DOHH2 (cell line): Measurements from ENCODE around the gene KCTD14.

ENCODE experiments used
- H3F3A ChIP-seq: fragments of 200-600 bp; sonication (generic), shearing (Covaris generic); 2 replicates; pipeline ENCODE4 v1.6.0; 2016; ENCODE audit warnings: antibody characterized with exemption, mild to moderate bottlenecking; ENCODE audit not compliant: control insufficient read depth, insufficient read depth
- H3K27ac ChIP-seq: fragments of 200-600 bp; sonication (generic); 2 replicates; pipeline ENCODE4 v1.5.1; 2014; ENCODE audit warnings: low read depth, mild to moderate bottlenecking, low read length, moderate library complexity
- H3K27me3 ChIP-seq: fragments of 200-600 bp; sonication (generic); 2 replicates; pipeline ENCODE4 v1.6.1; 2014; ENCODE audit warnings: mild to moderate bottlenecking, low read length, mixed read lengths; ENCODE audit not compliant: control insufficient read depth
- H3K36me3 ChIP-seq: fragments of 200-600 bp; sonication (generic); 2 replicates; pipeline ENCODE4 v1.6.1; 2014; ENCODE audit warnings: mild to moderate bottlenecking, low read length, moderate library complexity, mixed read lengths; ENCODE audit not compliant: control insufficient read depth
- H3K4me1 ChIP-seq: fragments of 200-600 bp; sonication (generic); 2 replicates; pipeline ENCODE4 v1.6.1; 2014; ENCODE audit warnings: mild to moderate bottlenecking, low read length, mixed read lengths; ENCODE audit not compliant: control insufficient read depth
- H3K4me2 ChIP-seq: fragments of 200-600 bp; sonication (generic); 2 replicates; pipeline ENCODE4 v1.6.0; 2014; ENCODE audit warnings: mild to moderate bottlenecking, low read length, moderate library complexity
- H3K4me3 ChIP-seq: fragments of 200-600 bp; sonication (generic); 2 replicates; pipeline ENCODE4 v1.5.1; 2014; ENCODE audit warnings: mild to moderate bottlenecking, low read length, mixed read lengths
- H3K79me2 ChIP-seq: fragments of 200-600 bp; sonication (generic); 2 replicates; pipeline ENCODE4 v1.6.1; 2014; ENCODE audit warnings: mild to moderate bottlenecking, low read length, mixed read lengths; ENCODE audit not compliant: control insufficient read depth
- H3K9me2 ChIP-seq: fragments of 200-600 bp; sonication (generic); replicated peaks from 2 replicates; pipeline ENCODE4 v1.6.1; 2014; ENCODE audit warnings: mild to moderate bottlenecking, low read length, mixed read lengths; ENCODE audit not compliant: control insufficient read depth
- H3K9me3 ChIP-seq: fragments of 200-600 bp; sonication (generic); 2 replicates; pipeline ENCODE4 v1.6.1; 2014; ENCODE audit warnings: antibody characterized with exemption, low read length, mixed read lengths; ENCODE audit not compliant: control insufficient read depth, insufficient read depth
- H4K20me1 ChIP-seq: fragments of 200-600 bp; sonication (generic); 2 replicates; pipeline ENCODE4 v1.6.0; 2014; ENCODE audit warnings: low read depth, mild to moderate bottlenecking, antibody characterized with exemption, low read length, moderate library complexity; ENCODE audit not compliant: control insufficient read depth, insufficient read depth
- CTCF ChIP-seq: fragments of 200-600 bp; sonication (generic); IDR thresholded peaks from one replicate; pipeline ENCODE4 v1.5.1; 2014; ENCODE audit warnings: antibody characterized with exemption, mild to moderate bottlenecking, low read depth, low read length; ENCODE audit not compliant: poor library complexity, severe bottlenecking
- EZH2phosphoT487 ChIP-seq: fragments of 200-600 bp; sonication (generic); IDR thresholded peaks from 2 replicates; pipeline ENCODE4 v1.6.1; 2017; ENCODE audit warnings: borderline replicate concordance, mild to moderate bottlenecking, antibody characterized with exemption, low read length, moderate library complexity, mixed read lengths

Gene KCTD14

GRCh38 chr11:78050964-78051831, 28.1 kb upstream of the KCTD14 start:
- H3K27ac ChIP-seq: no peak overlapping the region
- H3K4me1 ChIP-seq: no peaks in the 10 kb centered on the region
- no peaks in the 10 kb centered on the region for H3K36me3 ChIP-seq
- no peaks in the 10 kb centered on the region for H3K9me3 ChIP-seq
- no peak overlapping the region for H3K4me3 ChIP-seq
- H3K79me2 ChIP-seq: no peaks in the 10 kb centered on the region
- no peaks in the 10 kb centered on the region for H4K20me1 ChIP-seq
- H3K9me2 ChIP-seq: no peaks in the 10 kb centered on the region
- H3F3A ChIP-seq: no peaks in the 10 kb centered on the region
- no peaks in the 10 kb centered on the region for H3K27me3 ChIP-seq
- TF ChIP-seq EZH2phosphoT487: no peak
- TF ChIP-seq CTCF: no peak
- H3K4me2 ChIP-seq: no peak overlapping the region

GRCh38 chr11:78049348-78049747, 26.3 kb upstream of the KCTD14 start:
- H4K20me1 ChIP-seq: no peaks in the 10 kb centered on the region
- no peak overlapping the region for H3K27ac ChIP-seq
- no peak overlapping the region for H3K4me3 ChIP-seq
- no peaks in the 10 kb centered on the region for H3F3A ChIP-seq
- H3K4me2 ChIP-seq: no peak overlapping the region
- no peaks in the 10 kb centered on the region for H3K9me3 ChIP-seq
- TF ChIP-seq CTCF (no peak), EZH2phosphoT487 (no peak)
- H3K9me2 ChIP-seq: no peaks in the 10 kb centered on the region
- no peaks in the 10 kb centered on the region for H3K27me3 ChIP-seq
- no peaks in the 10 kb centered on the region for H3K36me3 ChIP-seq
- no peaks in the 10 kb centered on the region for H3K79me2 ChIP-seq
- peaks cover 5% of the 10 kb centered on the region for H3K4me1 ChIP-seq

GRCh38 chr11:78048561-78048960, 25.5 kb upstream of the KCTD14 start:
- no peak overlapping the region for H3K4me2 ChIP-seq
- no peaks in the 10 kb centered on the region for H3K9me3 ChIP-seq
- H3F3A ChIP-seq: no peaks in the 10 kb centered on the region
- no peak overlapping the region for H3K27ac ChIP-seq
- peaks cover 5% of the 10 kb centered on the region for H3K4me1 ChIP-seq
- H3K9me2 ChIP-seq: no peaks in the 10 kb centered on the region
- H3K79me2 ChIP-seq: no peaks in the 10 kb centered on the region
- no peaks in the 10 kb centered on the region for H3K27me3 ChIP-seq
- no peaks in the 10 kb centered on the region for H4K20me1 ChIP-seq
- no peak overlapping the region for H3K4me3 ChIP-seq
- no peaks in the 10 kb centered on the region for H3K36me3 ChIP-seq
- no peak for TF ChIP-seq CTCF
- TF ChIP-seq EZH2phosphoT487: no peak
